Measurements from ENCODE around the gene AURKAIP1. TPM values are rescaled to one million over a fixed set of nuclear protein-coding genes. Genes with fewer than 3 reads are reported as not detected.

The AURKAIP1 gene
- polyA plus RNA-seq, 2 donors, result 155 to 158 TPM

GRCh38 chr1:1357871-1358432, 17.1 kb downstream of the AURKAIP1 start:
- WGBS, 2 donors, result 19 to 23% methylated on average over 17 of the region's 18 CpGs
- Histone ChIP-seq H3K9me3 (ENCODE audit: control insufficient read depth in 2 of 2, insufficient read depth in 1 of 2, low read depth in 1 of 2, low read length in 1 of 2) (no peaks in the 10 kb centered on the region), H3K4me1 (ENCODE audit: control insufficient read depth in 2 of 2, insufficient read depth in 2 of 2, low read length in 1 of 2) (peaks cover 9 to 24% of the 10 kb centered on the region in 2 donors), H3K4me3 (ENCODE audit: low read depth in 1 of 2, low read length in 2 of 2) (peak overlapping the region; percentile 7 to 31), H3K36me3 (ENCODE audit: control insufficient read depth in 2 of 2, insufficient read depth in 2 of 2, low read length in 1 of 2) (no peaks in the 10 kb centered on the region), H3K27me3 (ENCODE audit: control insufficient read depth in 1 of 2, insufficient read depth in 2 of 2, low read length in 2 of 2) (peaks cover 0 to 3% of the 10 kb centered on the region in 2 donors), H3K27ac (ENCODE audit: low read depth in 2 of 2, low read length in 1 of 2) (peak overlapping the region; percentile 74 to 78)

- Histone ChIP-seq H3K4me1 (ENCODE audit: control insufficient read depth in 2 of 2, insufficient read depth in 2 of 2, low read length in 1 of 2) (peaks cover 9 to 24% of the 10 kb centered on the region in 2 donors), H3K27ac (ENCODE audit: low read depth in 2 of 2, low read length in 1 of 2) (peak overlapping the region; percentile 58 to 74)
- 47 to 51% methylated on average over 25 to 26 of the region's 26 CpGs for WGBS, 2 donors
Observed at GRCh38 chr1:1356796-1357401, 18.1 kb downstream of the AURKAIP1 start.

GRCh38 chr1:1356166-1356795, 18.7 kb downstream of the AURKAIP1 start:
- H3K36me3 ChIP-seq (ENCODE audit: control insufficient read depth in 2 of 2, insufficient read depth in 2 of 2, low read length in 1 of 2), result no peaks in the 10 kb centered on the region
- peak overlapping the region in 1 of 2 donors; percentile 11 for H3K4me3 ChIP-seq (ENCODE audit: low read depth in 1 of 2, low read length in 2 of 2)
- no peaks in the 10 kb centered on the region for H3K9me3 ChIP-seq (ENCODE audit: control insufficient read depth in 2 of 2, insufficient read depth in 1 of 2, low read depth in 1 of 2, low read length in 1 of 2)
- peaks cover 9 to 24% of the 10 kb centered on the region in 2 donors for H3K4me1 ChIP-seq (ENCODE audit: control insufficient read depth in 2 of 2, insufficient read depth in 2 of 2, low read length in 1 of 2)
- peaks cover 0 to 3% of the 10 kb centered on the region in 2 donors for H3K27me3 ChIP-seq (ENCODE audit: control insufficient read depth in 1 of 2, insufficient read depth in 2 of 2, low read length in 2 of 2)
- 31 to 40% methylated on average over 8 of the region's 8 CpGs for WGBS, 2 donors
- H3K27ac ChIP-seq (ENCODE audit: low read depth in 2 of 2, low read length in 1 of 2), result peak overlapping the region in 1 of 2 donors; percentile 68

More at GRCh38 chr1:1356796-1357401, 18.1 kb downstream of the AURKAIP1 start:
- Histone ChIP-seq H3K36me3 (ENCODE audit: control insufficient read depth in 2 of 2, insufficient read depth in 2 of 2, low read length in 1 of 2) (no peaks in the 10 kb centered on the region), H3K9me3 (ENCODE audit: control insufficient read depth in 2 of 2, insufficient read depth in 1 of 2, low read depth in 1 of 2, low read length in 1 of 2) (no peaks in the 10 kb centered on the region), H3K27me3 (ENCODE audit: control insufficient read depth in 1 of 2, insufficient read depth in 2 of 2, low read length in 2 of 2) (peaks cover 0 to 3% of the 10 kb centered on the region in 2 donors), H3K4me3 (ENCODE audit: low read depth in 1 of 2, low read length in 2 of 2) (peak overlapping the region; percentile 11 to 34)

GRCh38 chr1:1355416-1355815, 19.6 kb downstream of the AURKAIP1 start:
- Histone ChIP-seq H3K36me3 (ENCODE audit: control insufficient read depth in 2 of 2, insufficient read depth in 2 of 2, low read length in 1 of 2) (no peaks in the 10 kb centered on the region), H3K27me3 (ENCODE audit: control insufficient read depth in 1 of 2, insufficient read depth in 2 of 2, low read length in 2 of 2) (peaks cover 0 to 3% of the 10 kb centered on the region in 2 donors), H3K9me3 (ENCODE audit: control insufficient read depth in 2 of 2, insufficient read depth in 1 of 2, low read depth in 1 of 2, low read length in 1 of 2) (no peaks in the 10 kb centered on the region), H3K27ac (ENCODE audit: low read depth in 2 of 2, low read length in 1 of 2) (no peak overlapping the region), H3K4me1 (ENCODE audit: control insufficient read depth in 2 of 2, insufficient read depth in 2 of 2, low read length in 1 of 2) (peaks cover 9 to 24% of the 10 kb centered on the region in 2 donors), H3K4me3 (ENCODE audit: low read depth in 1 of 2, low read length in 2 of 2) (no peak overlapping the region)
- WGBS, 2 donors, result 5 to 7% methylated on average over 34 to 52 of the region's 52 CpGs

GRCh38 chr1:1354271-1355247, 20.4 kb downstream of the AURKAIP1 start:
- WGBS, 2 donors, result 36 to 37% methylated on average over 77 to 116 of the region's 116 CpGs
- peaks cover 0 to 3% of the 10 kb centered on the region in 2 donors for H3K27me3 ChIP-seq (ENCODE audit: control insufficient read depth in 1 of 2, insufficient read depth in 2 of 2, low read length in 2 of 2)
- no peak overlapping the region for H3K4me3 ChIP-seq (ENCODE audit: low read depth in 1 of 2, low read length in 2 of 2)
- no peaks in the 10 kb centered on the region for H3K9me3 ChIP-seq (ENCODE audit: control insufficient read depth in 2 of 2, insufficient read depth in 1 of 2, low read depth in 1 of 2, low read length in 1 of 2)
- H3K27ac ChIP-seq (ENCODE audit: low read depth in 2 of 2, low read length in 1 of 2), result no peak overlapping the region
- H3K4me1 ChIP-seq (ENCODE audit: control insufficient read depth in 2 of 2, insufficient read depth in 2 of 2, low read length in 1 of 2), result peaks cover 9 to 24% of the 10 kb centered on the region in 2 donors
- H3K36me3 ChIP-seq (ENCODE audit: control insufficient read depth in 2 of 2, insufficient read depth in 2 of 2, low read length in 1 of 2), result no peaks in the 10 kb centered on the region

- H3K4me1 ChIP-seq (ENCODE audit: control insufficient read depth in 2 of 2, insufficient read depth in 2 of 2, low read length in 1 of 2), result peaks cover 9 to 21% of the 10 kb centered on the region in 2 donors
- H3K27me3 ChIP-seq (ENCODE audit: control insufficient read depth in 1 of 2, insufficient read depth in 2 of 2, low read length in 2 of 2), result peaks cover 0 to 3% of the 10 kb centered on the region in 2 donors
- no peaks in the 10 kb centered on the region for H3K9me3 ChIP-seq (ENCODE audit: control insufficient read depth in 2 of 2, insufficient read depth in 1 of 2, low read depth in 1 of 2, low read length in 1 of 2)
- 17 to 28% methylated on average over 28 of the region's 28 CpGs for WGBS, 2 donors
- no peak overlapping the region for H3K4me3 ChIP-seq (ENCODE audit: low read depth in 1 of 2, low read length in 2 of 2)
- no peaks in the 10 kb centered on the region for H3K36me3 ChIP-seq (ENCODE audit: control insufficient read depth in 2 of 2, insufficient read depth in 2 of 2, low read length in 1 of 2)
- no peak overlapping the region for H3K27ac ChIP-seq (ENCODE audit: low read depth in 2 of 2, low read length in 1 of 2)
Observed at GRCh38 chr1:1353389-1354151, 21.4 kb downstream of the AURKAIP1 start.

GRCh38 chr1:1352786-1353388, 22.1 kb downstream of the AURKAIP1 start:
- H3K27me3 ChIP-seq (ENCODE audit: control insufficient read depth in 1 of 2, insufficient read depth in 2 of 2, low read length in 2 of 2), result peaks cover 0 to 3% of the 10 kb centered on the region in 2 donors
- H3K4me1 ChIP-seq (ENCODE audit: control insufficient read depth in 2 of 2, insufficient read depth in 2 of 2, low read length in 1 of 2), result peaks cover 12 to 19% of the 10 kb centered on the region in 2 donors
- H3K4me3 ChIP-seq (ENCODE audit: low read depth in 1 of 2, low read length in 2 of 2), result no peak overlapping the region
- no peaks in the 10 kb centered on the region for H3K9me3 ChIP-seq (ENCODE audit: control insufficient read depth in 2 of 2, insufficient read depth in 1 of 2, low read depth in 1 of 2, low read length in 1 of 2)
- no peak overlapping the region for H3K27ac ChIP-seq (ENCODE audit: low read depth in 2 of 2, low read length in 1 of 2)
- 20 to 23% methylated on average over 4 to 5 of the region's 5 CpGs for WGBS, 2 donors
- H3K36me3 ChIP-seq (ENCODE audit: control insufficient read depth in 2 of 2, insufficient read depth in 2 of 2, low read length in 1 of 2), result no peaks in the 10 kb centered on the region

GRCh38 chr1:1351511-1352427, 23.2 kb downstream of the AURKAIP1 start:
- Histone ChIP-seq H3K27ac (ENCODE audit: low read depth in 2 of 2, low read length in 1 of 2) (peak overlapping the region in 1 of 2 donors; percentile 42), H3K27me3 (ENCODE audit: control insufficient read depth in 1 of 2, insufficient read depth in 2 of 2, low read length in 2 of 2) (peaks cover 0 to 3% of the 10 kb centered on the region in 2 donors), H3K4me1 (ENCODE audit: control insufficient read depth in 2 of 2, insufficient read depth in 2 of 2, low read length in 1 of 2) (peaks cover 13 to 24% of the 10 kb centered on the region in 2 donors), H3K9me3 (ENCODE audit: control insufficient read depth in 2 of 2, insufficient read depth in 1 of 2, low read depth in 1 of 2, low read length in 1 of 2) (no peaks in the 10 kb centered on the region), H3K4me3 (ENCODE audit: low read depth in 1 of 2, low read length in 2 of 2) (no peak overlapping the region), H3K36me3 (ENCODE audit: control insufficient read depth in 2 of 2, insufficient read depth in 2 of 2, low read length in 1 of 2) (no peaks in the 10 kb centered on the region)
- 50 to 58% methylated on average over 24 to 29 of the region's 29 CpGs for WGBS, 2 donors

All from esophagus (tissue), 2 donors.